ENCODE results near the gene LIPT1. TPM values are rescaled to one million over a fixed set of nuclear protein-coding genes. Genes with fewer than 3 reads are reported as not detected.

Gene LIPT1
- 1 to 10 TPM; 2.5 to 3.8 (median 3.3) TPM for total RNA-seq (2021; fragmentation: NEBNext Ultra II Directional; extraction: Animal tissue kit (Norgen Biotek cat#: 25700))
- long read RNA-seq, partial matches to known transcripts: 0 of 1 reads
- long read RNA-seq, other reads (novel, unspliced or antisense): 0 of 1 reads

DNA sequence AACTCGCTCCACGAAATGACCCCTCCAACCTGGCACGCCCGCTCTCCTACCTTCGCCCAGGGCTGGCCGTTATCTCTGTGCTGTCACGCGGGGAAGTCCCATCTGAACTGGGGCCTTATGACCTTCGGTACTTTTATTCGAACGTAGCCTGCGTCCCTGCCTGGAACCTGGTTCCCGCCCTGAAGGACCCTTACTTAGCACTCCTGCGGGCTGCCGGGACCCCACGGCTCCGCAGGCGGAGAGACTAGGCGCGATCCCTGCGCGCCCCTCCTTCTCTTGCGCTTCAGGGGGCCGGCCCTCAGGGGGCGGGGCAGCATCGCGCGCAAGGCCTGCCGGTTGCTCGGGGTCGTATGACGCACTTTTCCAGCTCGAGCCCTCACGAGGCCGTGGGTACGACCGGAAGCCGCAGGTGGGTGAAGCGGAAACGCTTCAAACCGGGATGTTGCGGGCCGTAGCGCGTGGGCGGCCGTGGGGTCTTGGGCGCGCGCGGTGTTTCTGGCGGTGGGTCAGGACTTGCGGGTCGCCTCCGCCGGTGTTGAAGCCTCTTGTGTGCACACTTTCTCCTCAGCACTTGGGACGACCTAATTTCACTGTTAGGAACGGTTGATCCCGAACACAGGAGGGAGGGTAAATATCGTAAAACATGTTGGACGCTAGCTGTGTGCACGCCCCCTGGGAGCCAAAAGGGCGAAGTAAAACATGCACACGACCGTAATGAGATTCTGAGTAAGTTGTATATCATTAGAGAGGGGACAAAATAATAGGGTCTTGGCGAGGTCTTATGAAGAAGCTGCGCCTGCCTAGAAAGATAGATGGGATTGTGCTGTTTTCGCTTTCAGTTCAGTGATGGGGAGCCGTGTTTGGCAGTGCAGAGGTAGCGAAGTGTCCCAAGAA is at the start of gene LIPT1, which contains the start of gene TSGA10:
Gene LIPT1 (plus strand): TSS at position 325 of the 894 bp plus-strand sequence. CDS start 6,991 bp downstream, outside the sequence.
Gene TSGA10 (minus strand): TSS at position 300 of the 894 bp plus-strand sequence. CDS start 45,503 bp downstream, outside the sequence.
- Mint-ChIP-seq H3K9me3 (no peaks in the 10 kb centered on the region), H3K4me3 (peak within 1 kb of the TSS; percentile 90), H3K27ac (peak within 1 kb of the TSS; percentile 86), H3K36me3 (ENCODE audit: low read depth) (0 out of 2 replicates have a peak, but pooled peaks cover 4% of the 10 kb centered on the region), H3K27me3 (ENCODE audit: insufficient read depth) (no peaks in the 10 kb centered on the region; the same call in 1 of the 2 replicates), H3K4me1 (ENCODE audit: low read depth) (peaks cover 12% of the 10 kb centered on the region)
- DNase-seq: peak; percentile 79
- TF ChIP-seq, protein P1, sequence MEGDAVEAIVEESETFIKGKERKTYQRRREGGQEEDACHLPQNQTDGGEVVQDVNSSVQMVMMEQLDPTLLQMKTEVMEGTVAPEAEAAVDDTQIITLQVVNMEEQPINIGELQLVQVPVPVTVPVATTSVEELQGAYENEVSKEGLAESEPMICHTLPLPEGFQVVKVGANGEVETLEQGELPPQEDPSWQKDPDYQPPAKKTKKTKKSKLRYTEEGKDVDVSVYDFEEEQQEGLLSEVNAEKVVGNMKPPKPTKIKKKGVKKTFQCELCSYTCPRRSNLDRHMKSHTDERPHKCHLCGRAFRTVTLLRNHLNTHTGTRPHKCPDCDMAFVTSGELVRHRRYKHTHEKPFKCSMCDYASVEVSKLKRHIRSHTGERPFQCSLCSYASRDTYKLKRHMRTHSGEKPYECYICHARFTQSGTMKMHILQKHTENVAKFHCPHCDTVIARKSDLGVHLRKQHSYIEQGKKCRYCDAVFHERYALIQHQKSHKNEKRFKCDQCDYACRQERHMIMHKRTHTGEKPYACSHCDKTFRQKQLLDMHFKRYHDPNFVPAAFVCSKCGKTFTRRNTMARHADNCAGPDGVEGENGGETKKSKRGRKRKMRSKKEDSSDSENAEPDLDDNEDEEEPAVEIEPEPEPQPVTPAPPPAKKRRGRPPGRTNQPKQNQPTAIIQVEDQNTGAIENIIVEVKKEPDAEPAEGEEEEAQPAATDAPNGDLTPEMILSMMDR (IDR thresholded peaks at IDR 0.05): peak; percentile 46; the same call in 1 of the 2 replicates

DNA sequence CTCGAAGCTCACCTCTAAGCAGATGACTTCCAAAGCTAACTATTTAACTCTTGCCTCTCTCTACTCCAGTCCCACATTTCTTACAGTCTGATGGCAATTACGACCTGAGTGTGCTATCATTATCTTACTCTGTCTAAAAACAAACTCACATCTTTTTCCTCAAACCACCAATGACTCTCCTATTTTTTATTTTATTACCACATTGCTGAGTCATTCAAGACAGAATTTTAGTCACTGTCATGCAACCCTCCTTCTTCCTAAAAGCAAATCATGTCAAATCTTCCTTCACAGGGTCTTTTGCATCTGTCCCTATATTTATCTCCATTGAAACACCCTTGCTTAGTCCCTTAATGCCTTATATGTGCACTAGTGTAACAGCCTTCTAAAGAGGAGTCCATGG is 47.9 kb upstream of the LIPT1 start:
- Mint-ChIP-seq H3K9me3 (no peaks in the 10 kb centered on the region), H3K27me3 (ENCODE audit: insufficient read depth) (peaks cover 4% of the 10 kb centered on the region; the same call in 1 of the 2 replicates), H3K4me3 (no peak overlapping the region), H3K27ac (no peak overlapping the region), H3K4me1 (ENCODE audit: low read depth) (no peaks in the 10 kb centered on the region), H3K36me3 (ENCODE audit: low read depth) (no peaks in the 10 kb centered on the region)
- TF ChIP-seq, protein P1 (IDR thresholded peaks at IDR 0.05): no peak
- DNase-seq: no peak

DNA sequence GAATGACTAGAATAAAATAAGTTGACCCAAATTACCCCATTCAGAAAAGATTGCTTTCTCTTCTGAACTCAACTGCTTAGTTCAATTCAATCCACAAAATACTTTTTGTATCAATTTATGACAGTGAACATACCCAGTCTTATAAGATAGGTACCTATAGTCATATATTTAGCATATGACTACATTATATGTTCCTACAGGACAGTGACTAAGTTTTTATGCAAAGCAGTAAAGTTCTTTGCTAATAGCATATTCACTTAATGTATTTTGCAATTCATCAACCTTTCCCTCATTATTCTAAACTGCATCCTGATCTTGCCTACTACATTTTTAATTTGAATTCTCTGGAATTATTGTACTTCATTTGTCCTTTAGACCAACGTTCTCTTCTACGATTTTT is 43.5 kb upstream of the LIPT1 start:
- no peak for DNase-seq
- no peak overlapping the region for H3K27ac Mint-ChIP-seq
- H3K27me3 Mint-ChIP-seq (ENCODE audit: insufficient read depth): peaks cover 4% of the 10 kb centered on the region; the same call in 1 of the 2 replicates
- no peak overlapping the region for H3K4me3 Mint-ChIP-seq
- no peaks in the 10 kb centered on the region for H3K36me3 Mint-ChIP-seq (ENCODE audit: low read depth)
- H3K9me3 Mint-ChIP-seq: no peaks in the 10 kb centered on the region
- TF ChIP-seq, protein P1 (IDR thresholded peaks at IDR 0.05): no peak
- no peaks in the 10 kb centered on the region for H3K4me1 Mint-ChIP-seq (ENCODE audit: low read depth)

DNA sequence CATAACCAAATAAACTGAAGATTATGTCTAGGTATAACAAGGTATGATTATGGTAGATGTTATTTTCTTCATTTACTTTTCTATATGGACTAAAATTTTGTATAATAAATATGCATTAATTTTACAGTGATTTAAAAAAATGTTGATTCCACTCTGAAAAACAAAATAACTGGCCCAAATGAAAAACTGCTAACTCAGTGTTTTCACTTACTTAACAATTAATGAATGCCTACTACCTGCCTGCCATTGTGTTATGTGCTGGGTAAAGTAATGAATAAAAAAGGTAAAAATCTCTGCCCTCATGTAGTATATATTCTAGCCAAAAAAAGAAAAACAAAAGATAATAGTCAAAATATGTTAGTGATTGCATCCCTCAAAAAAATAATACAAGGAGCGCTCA is 42.8 kb upstream of the LIPT1 start:
- H3K36me3 Mint-ChIP-seq (ENCODE audit: low read depth): no peaks in the 10 kb centered on the region
- peaks cover 5% of the 10 kb centered on the region for H3K27me3 Mint-ChIP-seq (ENCODE audit: insufficient read depth)
- TF ChIP-seq, protein P1 (IDR thresholded peaks at IDR 0.05): no peak
- DNase-seq: no peak
- H3K27ac Mint-ChIP-seq: no peak overlapping the region
- no peaks in the 10 kb centered on the region for H3K4me1 Mint-ChIP-seq (ENCODE audit: low read depth)
- no peaks in the 10 kb centered on the region for H3K9me3 Mint-ChIP-seq
- no peak overlapping the region for H3K4me3 Mint-ChIP-seq

DNA sequence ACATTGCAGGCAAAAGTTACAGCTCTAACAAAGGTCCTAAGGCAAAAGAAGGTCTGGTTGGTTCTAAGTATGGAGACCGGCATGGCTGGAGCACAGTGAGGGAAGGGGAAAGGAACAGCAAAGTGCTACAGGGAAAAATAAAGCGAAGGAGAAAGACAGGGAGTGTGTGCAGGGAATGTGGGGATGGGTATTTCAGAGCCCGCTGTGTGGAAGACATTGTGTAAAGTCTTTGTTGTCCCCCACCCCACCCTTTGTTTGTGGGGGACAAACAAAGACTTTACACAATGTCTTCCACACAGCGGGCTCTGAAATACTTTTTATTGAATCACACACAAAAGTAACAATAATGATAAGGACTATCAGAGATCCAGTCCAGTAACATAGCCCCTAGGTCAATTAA is 42.1 kb upstream of the LIPT1 start:
- Mint-ChIP-seq H3K36me3 (ENCODE audit: low read depth) (no peaks in the 10 kb centered on the region), H3K27ac (no peak overlapping the region), H3K9me3 (no peaks in the 10 kb centered on the region), H3K27me3 (ENCODE audit: insufficient read depth) (peaks cover 7% of the 10 kb centered on the region), H3K4me1 (ENCODE audit: low read depth) (no peaks in the 10 kb centered on the region), H3K4me3 (no peak overlapping the region)
- no peak for DNase-seq
- TF ChIP-seq, protein P1 (IDR thresholded peaks at IDR 0.05): no peak
